Activated T-cell treated with anti-CD3 and anti-CD28 coated beads for 24 hours (primary cell): ENCODE results near the gene ZNF594.
"Not testable (repeated sequence)": the region's sequence is repeated elsewhere in the genome, so short reads cannot be mapped to it uniquely, and the experiment has no call there.

ENCODE experiments used
- DNase-seq: peaks from one replicate; pipeline ENCODE4 v3.0.0-alpha.2; 2020; ENCODE audit warnings: low read depth

Gene ZNF594

DNA sequence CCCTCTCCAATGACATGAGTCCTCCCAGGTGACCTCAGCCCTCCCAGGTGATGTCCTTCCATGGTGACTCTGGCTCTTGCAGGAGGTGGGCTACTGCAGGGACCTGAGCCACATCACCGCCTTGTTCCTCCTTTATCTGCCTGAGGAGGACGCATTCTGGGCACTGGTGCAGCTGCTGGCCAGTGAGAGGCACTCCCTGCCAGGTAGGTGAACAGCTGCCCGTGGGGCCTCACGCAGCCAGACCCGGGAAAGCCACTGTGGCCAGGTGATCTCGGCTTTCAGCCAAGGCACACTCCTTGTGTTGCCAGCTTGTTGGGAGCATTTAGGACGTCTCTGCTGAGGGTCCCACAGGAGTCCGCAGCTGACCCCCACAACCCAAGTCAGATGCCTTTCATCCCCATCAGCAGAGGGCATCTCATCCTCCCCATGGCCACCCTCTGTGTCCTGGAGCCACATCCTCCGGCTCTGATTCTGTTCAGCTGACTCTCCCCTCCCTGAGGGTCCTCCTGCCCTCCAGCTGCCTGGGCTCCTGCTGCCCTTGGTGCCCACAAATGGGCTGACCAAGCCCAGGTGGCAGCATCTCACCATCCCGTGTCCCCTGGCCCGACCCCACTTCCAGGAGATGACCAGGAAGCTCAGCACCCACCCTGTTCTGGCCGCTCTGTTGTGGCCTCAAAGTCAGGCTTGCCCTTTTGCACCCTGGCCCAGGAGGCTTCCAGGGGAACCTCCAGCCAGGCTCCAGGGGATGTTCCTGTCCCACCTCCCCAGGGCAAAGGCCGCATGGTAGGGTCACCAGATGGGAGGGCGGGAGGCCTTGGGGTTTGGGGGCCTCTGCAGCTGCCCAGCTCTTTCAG lies 55.7 kb downstream of the ZNF594 start:
- DNase-seq, result no peak

DNA sequence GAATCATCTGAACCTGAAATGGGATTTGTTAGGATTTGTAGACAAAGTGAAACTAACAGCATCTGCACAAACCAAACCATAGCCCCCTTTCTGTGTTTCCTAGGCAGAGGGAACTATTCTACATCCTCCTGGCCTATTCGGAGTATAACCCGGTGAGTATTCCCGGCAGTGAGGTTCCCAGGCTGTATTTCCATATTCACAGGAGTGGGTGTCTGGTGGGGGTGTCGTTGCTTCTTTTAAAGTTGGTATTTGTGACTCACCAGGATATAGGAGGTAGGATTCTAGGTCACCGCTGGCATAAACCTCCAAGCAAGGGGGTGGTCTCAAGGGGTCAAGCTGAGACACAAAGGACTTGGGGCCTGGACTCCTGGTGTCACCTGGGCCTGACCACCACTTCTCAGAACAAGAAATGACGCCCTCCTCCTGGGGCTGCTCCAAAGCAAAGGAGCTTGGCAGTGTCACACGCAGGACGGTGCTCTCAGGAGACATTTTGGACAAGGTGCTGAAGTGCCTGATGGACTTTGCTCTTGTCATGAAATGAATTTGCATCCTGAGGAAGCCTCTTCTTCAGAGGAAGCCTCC lies 56.4 kb downstream of the ZNF594 start:
- DNase-seq, result not testable (repeated sequence)

DNA sequence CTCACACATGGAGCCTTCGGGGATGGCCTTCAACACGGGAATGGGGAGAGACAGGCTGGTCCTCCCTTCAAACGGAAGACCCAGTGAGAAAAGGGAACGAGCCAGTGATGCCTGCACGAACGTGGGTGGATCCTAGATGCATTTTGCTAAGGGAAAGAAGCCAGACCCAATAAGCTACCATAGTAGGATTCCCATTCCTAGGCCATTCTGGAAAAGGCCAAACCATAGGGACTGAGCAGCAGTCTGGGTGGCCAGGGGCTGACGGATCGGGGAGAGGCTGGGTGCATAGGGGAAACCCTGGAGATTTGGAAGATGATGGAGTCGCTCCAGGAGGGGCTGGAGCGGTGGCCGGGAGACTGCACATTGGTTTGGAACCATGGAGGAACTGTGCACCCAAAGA lies 57.1 kb downstream of the ZNF594 start:
- DNase-seq, result not testable (repeated sequence)

DNA sequence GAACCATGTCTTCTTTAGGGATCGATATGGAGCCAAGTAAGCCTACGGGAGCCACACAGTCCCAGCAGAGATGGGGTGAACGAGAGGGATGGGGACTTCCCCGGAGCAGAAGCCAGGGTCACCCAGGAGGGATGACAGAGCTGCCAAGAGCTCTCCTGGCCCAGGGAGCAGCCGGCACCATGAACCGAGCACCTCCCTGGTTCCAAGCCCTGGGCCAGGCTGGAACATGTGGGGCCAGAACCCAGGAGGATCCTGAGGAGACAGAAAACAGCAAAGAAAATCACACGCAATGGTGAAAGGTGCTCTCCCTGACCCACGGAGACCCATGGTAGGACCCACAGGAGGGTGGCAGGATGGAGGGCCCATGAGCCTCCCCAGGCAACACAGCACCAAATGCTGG lies 57.7 kb downstream of the ZNF594 start:
- not testable (repeated sequence) for DNase-seq

DNA sequence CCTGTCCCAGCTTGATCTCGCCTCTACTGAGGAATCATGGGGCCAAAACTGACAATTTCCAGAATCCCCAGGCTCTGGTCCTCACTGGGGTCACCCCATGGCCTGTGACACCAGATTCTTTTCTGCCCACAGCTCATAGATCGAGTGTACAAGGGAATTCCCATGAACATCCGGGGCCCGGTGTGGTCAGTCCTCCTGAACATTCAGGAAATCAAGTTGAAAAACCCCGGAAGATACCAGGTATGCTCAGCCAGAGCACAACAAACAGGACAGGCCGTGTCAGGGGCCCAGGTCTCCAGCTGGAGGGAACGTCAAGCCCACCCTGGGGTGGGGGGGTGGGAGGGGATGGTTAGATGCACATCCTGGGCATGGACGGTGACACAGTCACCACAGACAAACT lies 58.4 kb downstream of the ZNF594 start:
- DNase-seq, result no peak

DNA sequence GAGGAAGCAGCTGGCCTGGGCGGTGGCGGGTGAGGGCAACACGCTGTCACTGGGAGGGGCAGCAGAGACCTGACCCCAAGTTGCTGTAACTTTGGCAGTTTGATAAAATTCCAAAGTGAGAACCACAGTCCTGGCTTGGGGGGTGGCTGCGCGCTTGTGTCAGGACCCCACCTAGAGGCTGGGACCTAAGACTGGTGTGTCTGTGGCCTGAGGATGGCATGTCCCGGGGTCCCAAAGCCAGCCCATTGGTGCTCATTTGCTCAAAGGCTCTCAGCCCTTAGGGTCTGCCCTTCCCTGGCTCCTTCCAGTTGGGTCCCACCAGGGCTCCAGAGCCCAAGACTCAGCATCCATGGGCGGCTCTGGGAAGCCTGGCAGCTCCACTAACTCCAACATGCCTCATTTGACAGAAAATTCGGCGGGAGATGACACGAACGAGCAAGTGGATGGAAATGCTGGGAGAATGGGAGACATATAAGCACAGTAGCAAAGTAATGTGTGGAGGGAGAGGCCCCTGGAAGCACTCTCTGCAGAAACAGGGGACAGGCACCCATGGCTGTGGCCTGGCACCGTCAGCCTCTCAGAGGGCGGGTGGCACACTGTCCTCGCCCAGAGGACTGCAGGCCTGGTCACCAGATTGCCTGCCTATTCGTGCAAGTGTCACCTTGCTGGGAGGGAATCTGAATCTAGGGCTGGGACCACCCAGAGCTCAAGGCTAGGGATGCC lies 59.0 kb downstream of the ZNF594 start:
- DNase-seq, result not testable (repeated sequence)

DNA sequence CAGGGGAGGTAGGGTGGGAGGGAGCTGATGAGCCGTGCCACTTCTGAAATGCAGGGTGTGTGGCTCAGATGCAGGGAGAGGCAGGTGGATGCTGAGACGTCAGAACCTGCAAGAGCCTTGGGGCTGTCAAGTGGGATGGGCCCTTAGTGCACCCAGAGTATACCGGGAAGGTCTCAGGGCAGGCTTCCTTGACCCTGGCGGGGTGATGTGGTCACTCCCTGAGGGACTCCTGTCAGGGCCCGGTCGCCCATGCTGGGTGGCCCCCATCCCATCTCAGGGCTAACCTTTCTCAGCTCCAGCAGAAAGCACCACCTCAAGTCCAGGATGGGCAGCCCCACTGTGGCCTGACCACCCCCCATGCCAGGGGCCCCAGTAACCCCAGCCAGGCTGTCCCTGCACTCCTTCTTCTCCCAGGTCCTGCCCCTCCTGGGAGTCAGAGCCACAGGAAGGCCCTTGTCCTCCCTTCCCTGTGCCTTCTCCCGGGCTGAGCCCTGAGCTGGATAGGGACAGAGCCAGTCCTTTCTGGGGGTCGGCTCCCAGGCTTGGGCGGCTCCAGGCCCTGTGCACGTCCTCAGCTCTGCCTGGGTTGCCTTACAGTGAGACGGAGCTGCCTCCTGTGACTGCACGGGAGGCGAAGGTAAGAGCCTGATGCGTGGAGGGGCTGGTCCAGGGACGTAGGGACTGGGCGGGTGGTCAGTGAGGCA lies 59.7 kb downstream of the ZNF594 start:
- not testable (repeated sequence) for DNase-seq

DNA sequence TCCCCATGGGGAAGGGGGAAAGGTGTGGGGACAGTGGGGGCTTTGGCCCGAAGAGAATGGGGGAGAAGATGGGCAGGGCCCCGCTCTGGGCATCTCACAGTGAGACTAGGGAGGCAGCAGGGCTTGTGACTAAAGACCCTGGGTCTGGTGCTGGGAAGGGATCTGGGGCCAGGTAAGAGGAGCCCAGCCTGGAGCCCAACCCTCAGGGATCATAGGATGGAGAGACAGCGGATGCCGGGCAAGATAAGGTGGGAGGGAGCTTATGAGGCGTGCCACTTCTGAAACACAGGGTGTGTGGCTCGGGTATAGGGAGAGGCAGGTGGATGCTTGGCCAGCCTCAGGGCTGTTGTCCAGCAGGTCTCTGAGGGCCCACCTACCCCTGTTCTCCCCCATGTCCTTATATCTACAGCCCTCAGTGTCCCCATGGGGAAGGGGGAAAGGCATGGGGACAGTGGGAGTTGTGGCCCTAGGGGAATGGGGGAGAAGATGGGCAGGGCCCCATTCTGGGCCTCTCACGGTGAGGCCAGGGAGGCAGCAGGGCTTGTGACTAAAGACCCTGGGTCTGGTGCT lies 60.4 kb downstream of the ZNF594 start:
- DNase-seq, result no peak

DNA sequence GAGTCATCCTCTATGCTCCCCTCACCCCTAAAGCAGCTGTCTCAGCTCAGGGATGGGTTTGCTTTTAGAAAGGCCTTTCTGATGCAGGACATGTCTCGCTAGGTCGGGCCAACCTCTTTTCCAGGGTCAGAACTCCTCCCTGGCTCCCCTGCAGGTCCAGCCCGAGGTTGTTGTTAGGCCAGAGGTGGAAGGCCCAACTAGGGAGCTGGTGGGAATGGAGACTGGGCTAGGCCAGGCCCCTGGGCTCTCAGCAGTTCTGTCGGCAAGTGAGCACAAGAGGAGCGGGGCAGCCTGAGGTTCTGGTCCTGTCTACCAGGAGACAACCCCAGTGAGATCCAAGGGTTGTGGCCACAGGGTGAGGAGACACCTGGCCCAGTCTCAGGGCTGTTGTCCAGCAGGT lies 61.0 kb downstream of the ZNF594 start:
- not testable (repeated sequence) for DNase-seq

DNA sequence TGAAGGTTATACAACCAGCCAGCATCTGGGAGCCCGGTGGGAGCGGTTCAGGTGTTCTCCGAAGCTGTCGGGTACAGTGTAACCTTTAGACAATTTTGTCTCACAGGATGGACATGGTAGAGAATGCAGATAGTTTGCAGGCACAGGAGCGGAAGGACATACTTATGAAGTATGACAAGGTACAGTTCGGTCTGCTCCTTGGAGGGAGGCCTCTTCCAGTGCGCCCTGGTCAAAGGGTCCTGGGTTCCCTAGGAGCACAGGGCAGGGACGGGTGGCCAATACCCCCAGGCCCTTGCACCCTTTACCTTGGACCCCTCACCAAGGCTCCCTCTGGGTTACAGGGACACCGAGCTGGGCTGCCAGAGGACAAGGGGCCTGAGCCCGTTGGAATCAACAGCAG lies 61.4 kb downstream of the ZNF594 start:
- not testable (repeated sequence) for DNase-seq

DNA sequence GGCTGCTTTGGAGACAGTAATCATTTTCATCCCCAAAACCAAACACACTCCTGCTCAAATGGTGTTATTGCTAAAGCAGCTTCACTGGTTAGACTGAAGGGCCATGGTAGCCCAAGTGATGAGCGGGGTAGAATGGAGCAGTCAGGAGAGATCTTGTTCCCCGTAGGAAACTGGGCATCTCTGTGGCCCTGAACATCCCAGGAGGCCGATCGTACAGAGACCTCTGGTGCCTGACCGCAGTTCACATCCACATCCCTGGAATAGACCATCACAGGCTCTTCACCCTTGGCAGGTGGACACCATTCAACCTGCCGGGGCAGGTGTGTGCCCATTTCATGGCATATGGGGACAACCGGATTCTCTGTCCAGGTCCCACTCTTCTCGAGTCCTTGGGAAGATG lies 61.9 kb downstream of the ZNF594 start:
- DNase-seq, result not testable (repeated sequence)
